KMS-11 (cell line): ENCODE measurements around the gene SPNS2.

Source experiments
- H2AFZ ChIP-seq: fragments of 200-600 bp; sonication (generic); 2 replicates; pipeline ENCODE4 v1.6.1; 2016; ENCODE audit warnings: antibody characterized with exemption, mixed run types, low read depth
- H3K27ac ChIP-seq: fragments of 200-600 bp; sonication (generic); 2 replicates; pipeline ENCODE4 v1.6.1; 2016; ENCODE audit warnings: mild to moderate bottlenecking, mixed run types
- H3K27me3 ChIP-seq: fragments of 200-600 bp; sonication (generic); 2 replicates; pipeline ENCODE4 v1.6.1; 2017; ENCODE audit warnings: mild to moderate bottlenecking, low read depth, mixed run types, moderate library complexity; ENCODE audit not compliant: insufficient read depth
- H3K36me3 ChIP-seq: fragments of 200-600 bp; sonication (generic); 2 replicates; pipeline ENCODE4 v1.6.1; 2017; ENCODE audit warnings: mild to moderate bottlenecking, mixed run types; ENCODE audit not compliant: insufficient read depth
- H3K4me1 ChIP-seq: fragments of 200-600 bp; sonication (generic); 2 replicates; pipeline ENCODE4 v1.6.1; 2016; ENCODE audit warnings: mild to moderate bottlenecking, low read depth, mixed run types; ENCODE audit not compliant: poor library complexity, severe bottlenecking
- H3K4me2 ChIP-seq: fragments of 200-600 bp; sonication (generic); 2 replicates; pipeline ENCODE4 v1.7.0; 2016; ENCODE audit warnings: mild to moderate bottlenecking, mixed run types
- H3K4me3 ChIP-seq: fragments of 200-600 bp; sonication (generic); IDR thresholded peaks from 2 replicates; pipeline ENCODE4 v1.6.1; 2017; ENCODE audit warnings: low read depth, low read length, mixed read lengths; ENCODE audit not compliant: insufficient read depth
- H3K79me2 ChIP-seq: fragments of 200-600 bp; sonication (generic); 2 replicates; pipeline ENCODE4 v1.6.1; 2016; ENCODE audit warnings: low read depth, mixed run types; ENCODE audit not compliant: insufficient read depth
- H3K9ac ChIP-seq: fragments of 200-600 bp; sonication (generic); 2 replicates; pipeline ENCODE4 v1.6.1; 2016; ENCODE audit warnings: mild to moderate bottlenecking, mixed run types
- H4K20me1 ChIP-seq: fragments of 200-600 bp; sonication (generic); 2 replicates; pipeline ENCODE4 v1.6.1; 2016; ENCODE audit warnings: mild to moderate bottlenecking, mixed run types; ENCODE audit not compliant: insufficient read depth
- CTCF ChIP-seq: fragments of 200-600 bp; sonication (generic); conservative IDR thresholded peaks from 2 replicates; pipeline ENCODE4 v1.6.1; 2017; ENCODE audit warnings: low read depth, mild to moderate bottlenecking, antibody characterized with exemption, low read length, moderate library complexity, mixed read lengths

SPNS2 gene

GRCh38 chr17:4520060-4520893 lies 21.6 kb downstream of the SPNS2 start:
- Histone ChIP-seq H3K4me3 (no peak overlapping the region), H3K4me2 (no peak overlapping the region), H4K20me1 (no peaks in the 10 kb centered on the region), H3K27ac (no peak overlapping the region), H3K27me3 (no peaks in the 10 kb centered on the region; the same call in 1 of the 2 replicates), H3K79me2 (no peaks in the 10 kb centered on the region), H3K36me3 (no peaks in the 10 kb centered on the region), H2AFZ (no peak overlapping the region), H3K4me1 (no peaks in the 10 kb centered on the region), H3K9ac (no peak overlapping the region)
- no peak for TF ChIP-seq CTCF

GRCh38 chr17:4520894-4521600 lies 22.4 kb downstream of the SPNS2 start:
- TF ChIP-seq CTCF: no peak
- H3K36me3 ChIP-seq: no peaks in the 10 kb centered on the region
- H4K20me1 ChIP-seq: no peaks in the 10 kb centered on the region
- H3K27me3 ChIP-seq: no peaks in the 10 kb centered on the region; the same call in 1 of the 2 replicates
- no peak overlapping the region for H3K27ac ChIP-seq
- H2AFZ ChIP-seq: no peak overlapping the region
- no peak overlapping the region for H3K4me3 ChIP-seq
- H3K4me2 ChIP-seq: no peak overlapping the region
- no peaks in the 10 kb centered on the region for H3K4me1 ChIP-seq
- no peak overlapping the region for H3K9ac ChIP-seq
- H3K79me2 ChIP-seq: no peaks in the 10 kb centered on the region

- no peaks in the 10 kb centered on the region for H3K79me2 ChIP-seq
- H3K4me3 ChIP-seq: no peak overlapping the region
- no peak overlapping the region for H2AFZ ChIP-seq
- no peak for TF ChIP-seq CTCF
- no peak overlapping the region for H3K9ac ChIP-seq
- no peaks in the 10 kb centered on the region for H4K20me1 ChIP-seq
- no peaks in the 10 kb centered on the region for H3K4me1 ChIP-seq
- no peak overlapping the region for H3K27ac ChIP-seq
- H3K4me2 ChIP-seq: no peak overlapping the region
- peaks cover 7% of the 10 kb centered on the region; the same call in 1 of the 2 replicates for H3K27me3 ChIP-seq
- no peaks in the 10 kb centered on the region for H3K36me3 ChIP-seq
Observed at GRCh38 chr17:4522661-4523060, 24.0 kb downstream of the SPNS2 start.

GRCh38 chr17:4523946-4524345 lies 25.3 kb downstream of the SPNS2 start:
- Histone ChIP-seq H3K27me3 (peaks cover 7% of the 10 kb centered on the region; the same call in 1 of the 2 replicates), H3K4me3 (no peak overlapping the region), H3K27ac (no peak overlapping the region), H2AFZ (no peak overlapping the region), H3K9ac (no peak overlapping the region), H3K79me2 (no peaks in the 10 kb centered on the region), H4K20me1 (no peaks in the 10 kb centered on the region), H3K36me3 (no peaks in the 10 kb centered on the region), H3K4me2 (no peak overlapping the region), H3K4me1 (no peaks in the 10 kb centered on the region)
- no peak for TF ChIP-seq CTCF
